ENCODE measurements around the gene SPINK8. TPM values are rescaled to one million over a fixed set of nuclear protein-coding genes. Genes with fewer than 3 reads are reported as not detected.

Gene SPINK8
- total RNA-seq, 1 donor from 2014 or later: not detected

DNA sequence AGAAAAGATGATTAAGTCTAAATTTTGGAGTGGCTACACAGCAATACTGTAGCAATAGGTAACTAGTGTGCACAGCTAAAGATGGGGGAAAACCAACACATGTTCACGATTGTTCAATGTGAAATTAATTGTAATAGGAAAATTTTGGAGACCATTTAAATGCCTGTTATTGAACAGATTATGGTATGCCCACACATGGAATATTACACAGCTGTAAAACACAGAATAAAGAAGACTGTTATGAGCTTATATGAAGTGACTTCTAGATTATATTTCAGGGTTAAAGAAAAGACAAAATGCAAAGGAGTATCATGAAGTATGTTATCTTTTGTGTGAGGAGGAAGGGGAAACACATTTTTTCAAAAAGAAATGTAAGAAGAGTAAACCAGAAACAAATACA is 43.8 kb downstream of the SPINK8 start:
- TF ChIP-seq, protein P1, sequence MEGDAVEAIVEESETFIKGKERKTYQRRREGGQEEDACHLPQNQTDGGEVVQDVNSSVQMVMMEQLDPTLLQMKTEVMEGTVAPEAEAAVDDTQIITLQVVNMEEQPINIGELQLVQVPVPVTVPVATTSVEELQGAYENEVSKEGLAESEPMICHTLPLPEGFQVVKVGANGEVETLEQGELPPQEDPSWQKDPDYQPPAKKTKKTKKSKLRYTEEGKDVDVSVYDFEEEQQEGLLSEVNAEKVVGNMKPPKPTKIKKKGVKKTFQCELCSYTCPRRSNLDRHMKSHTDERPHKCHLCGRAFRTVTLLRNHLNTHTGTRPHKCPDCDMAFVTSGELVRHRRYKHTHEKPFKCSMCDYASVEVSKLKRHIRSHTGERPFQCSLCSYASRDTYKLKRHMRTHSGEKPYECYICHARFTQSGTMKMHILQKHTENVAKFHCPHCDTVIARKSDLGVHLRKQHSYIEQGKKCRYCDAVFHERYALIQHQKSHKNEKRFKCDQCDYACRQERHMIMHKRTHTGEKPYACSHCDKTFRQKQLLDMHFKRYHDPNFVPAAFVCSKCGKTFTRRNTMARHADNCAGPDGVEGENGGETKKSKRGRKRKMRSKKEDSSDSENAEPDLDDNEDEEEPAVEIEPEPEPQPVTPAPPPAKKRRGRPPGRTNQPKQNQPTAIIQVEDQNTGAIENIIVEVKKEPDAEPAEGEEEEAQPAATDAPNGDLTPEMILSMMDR (IDR thresholded peaks at IDR 0.05; ENCODE audit: unreplicated experiment): no peak
- no peak for DNase-seq (ENCODE audit: low spot score)
- Mint-ChIP-seq H3K4me1 (ENCODE audit: unreplicated experiment) (peaks cover 10% of the 10 kb centered on the region), H3K4me3 (ENCODE audit: unreplicated experiment) (no peak overlapping the region), H3K9me3 (ENCODE audit: unreplicated experiment) (no peaks in the 10 kb centered on the region), H3K27ac (ENCODE audit: unreplicated experiment) (no peak overlapping the region), H3K36me3 (ENCODE audit: low read depth, unreplicated experiment) (peaks cover 25% of the 10 kb centered on the region), H3K27me3 (ENCODE audit: unreplicated experiment) (peaks cover 4% of the 10 kb centered on the region)

DNA sequence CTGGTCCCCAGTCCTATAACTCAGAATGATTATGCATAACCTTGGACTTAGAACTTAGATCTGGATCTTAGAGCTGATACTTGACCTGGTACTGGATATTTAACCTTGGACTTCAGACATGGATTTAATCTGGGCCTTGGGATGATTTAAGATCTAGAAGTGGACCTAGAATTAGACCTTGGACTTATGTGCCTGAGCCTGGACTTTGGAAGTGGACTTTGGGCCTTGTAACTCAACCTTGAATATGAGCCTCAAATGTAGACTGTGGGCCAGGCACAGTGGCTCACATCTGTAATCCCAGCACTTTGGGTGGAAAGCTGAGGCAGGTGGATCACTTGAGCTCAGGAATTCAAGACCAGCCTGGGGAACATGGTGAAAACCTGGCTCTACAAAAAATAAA is 46.4 kb downstream of the SPINK8 start:
- peaks cover 13% of the 10 kb centered on the region for H3K4me1 Mint-ChIP-seq (ENCODE audit: unreplicated experiment)

DNA sequence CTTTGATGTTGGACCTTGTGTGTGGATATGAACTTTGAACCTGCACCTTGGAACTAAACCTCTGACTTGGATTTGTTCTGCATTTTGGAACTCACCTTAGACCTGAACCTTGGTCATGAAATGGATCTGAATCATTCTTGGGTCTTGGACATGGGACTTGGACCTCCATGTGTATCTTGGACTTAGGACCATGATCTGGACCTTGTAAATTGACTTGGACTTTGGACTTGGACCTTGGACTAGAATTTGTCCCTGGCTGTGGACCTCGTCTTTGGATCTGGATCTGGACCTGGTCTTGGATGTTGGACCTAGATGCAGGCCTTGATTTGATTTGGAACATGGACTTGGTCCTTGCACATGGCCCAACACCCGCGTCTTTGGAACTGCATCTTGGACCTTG is 47.2 kb downstream of the SPINK8 start:
- H3K27ac Mint-ChIP-seq (ENCODE audit: unreplicated experiment): no peak overlapping the region
- no peak overlapping the region for H3K4me3 Mint-ChIP-seq (ENCODE audit: unreplicated experiment)
- peaks cover 6% of the 10 kb centered on the region for H3K36me3 Mint-ChIP-seq (ENCODE audit: low read depth, unreplicated experiment)
- no peaks in the 10 kb centered on the region for H3K9me3 Mint-ChIP-seq (ENCODE audit: unreplicated experiment)
- TF ChIP-seq, protein P1 (IDR thresholded peaks at IDR 0.05; ENCODE audit: unreplicated experiment): no peak
- H3K4me1 Mint-ChIP-seq (ENCODE audit: unreplicated experiment): peaks cover 15% of the 10 kb centered on the region
- H3K27me3 Mint-ChIP-seq (ENCODE audit: unreplicated experiment): peaks cover 4% of the 10 kb centered on the region
- no peak for DNase-seq (ENCODE audit: low spot score)

More for the DNA sequence above, 46.4 kb downstream of the SPINK8 start:
- H3K36me3 Mint-ChIP-seq (ENCODE audit: low read depth, unreplicated experiment): peaks cover 7% of the 10 kb centered on the region
- no peak overlapping the region for H3K4me3 Mint-ChIP-seq (ENCODE audit: unreplicated experiment)
- TF ChIP-seq, protein P1 (IDR thresholded peaks at IDR 0.05; ENCODE audit: unreplicated experiment): no peak
- H3K27ac Mint-ChIP-seq (ENCODE audit: unreplicated experiment): no peak overlapping the region
- DNase-seq (ENCODE audit: low spot score): no peak
- H3K9me3 Mint-ChIP-seq (ENCODE audit: unreplicated experiment): no peaks in the 10 kb centered on the region
- peaks cover 4% of the 10 kb centered on the region for H3K27me3 Mint-ChIP-seq (ENCODE audit: unreplicated experiment)

DNA sequence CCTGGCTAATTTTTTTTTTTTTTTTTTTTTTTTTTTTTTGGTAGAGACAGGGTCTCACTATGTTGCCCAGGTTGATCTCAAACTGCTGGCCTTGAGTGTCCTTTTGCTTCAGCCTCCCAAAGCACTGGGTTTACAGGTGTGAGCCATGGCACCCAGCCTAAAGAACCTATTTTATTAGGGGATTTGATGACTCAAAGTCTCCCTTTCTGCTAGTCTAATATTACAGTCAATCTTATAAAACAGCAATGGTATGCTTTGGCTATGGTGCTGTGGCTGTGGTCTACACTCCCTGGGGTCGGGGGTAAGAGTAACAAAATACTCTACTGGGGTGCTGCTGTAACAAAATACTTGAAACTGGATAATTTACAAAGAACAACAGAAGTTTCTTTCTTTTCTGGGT is 47.8 kb downstream of the SPINK8 start:
- H3K36me3 Mint-ChIP-seq (ENCODE audit: low read depth, unreplicated experiment): peaks cover 6% of the 10 kb centered on the region
- H3K4me1 Mint-ChIP-seq (ENCODE audit: unreplicated experiment): peaks cover 15% of the 10 kb centered on the region
- peaks cover 4% of the 10 kb centered on the region for H3K27me3 Mint-ChIP-seq (ENCODE audit: unreplicated experiment)
- H3K4me3 Mint-ChIP-seq (ENCODE audit: unreplicated experiment): no peak overlapping the region
- no peaks in the 10 kb centered on the region for H3K9me3 Mint-ChIP-seq (ENCODE audit: unreplicated experiment)
- H3K27ac Mint-ChIP-seq (ENCODE audit: unreplicated experiment): no peak overlapping the region
- TF ChIP-seq, protein P1 (IDR thresholded peaks at IDR 0.05; ENCODE audit: unreplicated experiment): no peak
- no peak for DNase-seq (ENCODE audit: low spot score)

DNA sequence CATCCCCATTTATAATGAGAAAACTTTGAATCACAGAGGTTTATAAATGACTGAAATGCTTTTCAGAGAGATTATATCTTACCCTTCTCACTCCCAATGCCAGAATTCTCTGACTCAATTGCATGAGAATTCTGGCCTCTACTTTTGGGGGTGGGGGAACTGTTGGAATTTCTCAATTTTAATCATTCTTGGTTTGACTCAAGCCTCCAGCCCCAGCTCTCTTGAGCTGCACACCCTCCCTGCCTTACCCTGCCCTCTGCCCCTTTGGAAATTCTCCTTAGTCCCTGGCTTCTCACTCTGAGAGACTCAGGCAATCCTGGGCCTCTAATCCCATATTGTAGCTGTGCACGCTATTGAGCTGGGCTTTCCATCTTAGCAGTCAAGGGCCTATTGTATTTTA is 48.3 kb downstream of the SPINK8 start:
- H3K27ac Mint-ChIP-seq (ENCODE audit: unreplicated experiment): no peak overlapping the region
- peaks cover 4% of the 10 kb centered on the region for H3K27me3 Mint-ChIP-seq (ENCODE audit: unreplicated experiment)
- no peaks in the 10 kb centered on the region for H3K9me3 Mint-ChIP-seq (ENCODE audit: unreplicated experiment)
- peaks cover 6% of the 10 kb centered on the region for H3K36me3 Mint-ChIP-seq (ENCODE audit: low read depth, unreplicated experiment)
- H3K4me1 Mint-ChIP-seq (ENCODE audit: unreplicated experiment): peaks cover 15% of the 10 kb centered on the region
- no peak for DNase-seq (ENCODE audit: low spot score)
- TF ChIP-seq, protein P1 (IDR thresholded peaks at IDR 0.05; ENCODE audit: unreplicated experiment): no peak
- H3K4me3 Mint-ChIP-seq (ENCODE audit: unreplicated experiment): no peak overlapping the region

All from endothelial cell (in vitro differentiated cells).